CD4-positive, alpha-beta T cell (primary cell): Measurements from ENCODE around the gene GPR153. TPM values are rescaled to one million over a fixed set of nuclear protein-coding genes. Genes with fewer than 3 reads are reported as not detected.

ENCODE experiments used
- ATAC-seq: fragments of 200-7000 bp; cut with Tn5 transposase; one replicate; pipeline ENCODE4 v1.10.0; 2022; ENCODE audit warnings: mild to moderate bottlenecking; ENCODE audit not compliant: poor library complexity
- CTCF ChIA-PET: fragments of 350-600 bp; sonication (Branson Sonifier 250); formaldehyde crosslinking; loops from one replicate; lab custom pipeline; 2021; ENCODE audit warnings: antibody characterized with exemption, inconsistent platforms; lab: Charles Lee
- POLR2A ChIA-PET: fragments of 350-600 bp; sonication (Branson Sonifier 250); formaldehyde crosslinking; loops from one replicate; lab custom pipeline; 2021; ENCODE audit warnings: antibody characterized with exemption, inconsistent platforms; lab: Charles Lee
- DNase-seq, 14 experiments: peaks; one replicate each; pipeline ENCODE4 v3.0.0-alpha.2; 2013 to 2020; ENCODE audit warnings: mixed read lengths in 2 of 14
- H3K27ac ChIP-seq, 2 donors: one replicate each; pipeline versions ENCODE4 v1.5.1 to v1.7.0; 2013; ENCODE audit warnings: low read length in 2 of 2, low read depth in 1 of 2, mild to moderate bottlenecking in 1 of 2
- H3K27me3 ChIP-seq, 2 experiments: 1 replicate in 1 of 2; 2 replicates in 1 of 2; pipeline versions ENCODE4 v1.6.1 to v1.7.0; 2013; ENCODE audit warnings: low read length in 2 of 2, control low read depth in 1 of 2, mild to moderate bottlenecking in 1 of 2, moderate library complexity in 1 of 2; ENCODE audit not compliant: insufficient read depth in 2 of 2, control insufficient read depth in 1 of 2
- H3K36me3 ChIP-seq: one replicate; pipeline ENCODE4 v1.6.1; 2013; ENCODE audit warnings: low read length, control low read depth; ENCODE audit not compliant: insufficient read depth
- H3K4me1 ChIP-seq: one replicate; pipeline ENCODE4 v1.6.1; 2013; ENCODE audit warnings: low read length, control low read depth; ENCODE audit not compliant: insufficient read depth
- H3K4me3 ChIP-seq: one replicate; pipeline ENCODE4 v1.5.1; 2013; ENCODE audit warnings: mild to moderate bottlenecking, low read length, moderate library complexity
- H3K9me3 ChIP-seq, 2 experiments: 1 replicate in 1 of 2; 2 replicates in 1 of 2; pipeline versions ENCODE4 v1.6.1 to v1.7.0; 2013; ENCODE audit warnings: low read length in 2 of 2, mild to moderate bottlenecking in 2 of 2, control low read depth in 1 of 2, moderate library complexity in 1 of 2; ENCODE audit not compliant: control insufficient read depth in 1 of 2, insufficient read depth in 1 of 2
- H3K27ac Mint-ChIP-seq: one replicate; pipeline ENCODE4 v1.8.0; 2020; ENCODE audit warnings: mixed read lengths
- H3K27me3 Mint-ChIP-seq: one replicate; pipeline ENCODE4 v1.8.0; 2021; ENCODE audit warnings: mixed read lengths
- H3K36me3 Mint-ChIP-seq: one replicate; pipeline ENCODE4 v1.8.0; 2021; ENCODE audit warnings: low read depth, mixed read lengths
- H3K4me1 Mint-ChIP-seq: one replicate; pipeline ENCODE4 v1.8.0; 2021; ENCODE audit warnings: low read depth, mixed read lengths
- H3K4me3 Mint-ChIP-seq: one replicate; pipeline ENCODE4 v1.8.0; 2020; ENCODE audit warnings: mild to moderate bottlenecking, mixed read lengths
- H3K9me3 Mint-ChIP-seq: one replicate; pipeline ENCODE4 v1.8.0; 2020; ENCODE audit warnings: mixed read lengths
- intact Hi-C, 2 experiments: fragments of 100-400 bp; cut with DNase I in 1 of 2; cut with micrococcal nuclease in 1 of 2; formaldehyde crosslinking; loops; one replicate each; pipeline versions ENCODE4 v1.15.1 to v1.9.0; 2023 to 2025; cut with DNase I, micrococcal nuclease
- total RNA-seq, 174 experiments: library from RNA in 2 of 174; stranded (reverse) in 2 of 174; gene quantifications; one replicate each; pipeline ENCODE4 v1.2.3 and lab custom pipeline; 2021 to 2026
- TF ChIP-seq, protein P1 (sequence below): fragments of 200-600 bp; IDR thresholded peaks from one replicate; pipeline ENCODE4 v1.8.0; 2022; ENCODE audit warnings: antibody characterized with exemption, mild to moderate bottlenecking

GPR153 gene
- total RNA-seq, 2 experiments from 2014 or later: 0.14 to 0.19 TPM

DNA sequence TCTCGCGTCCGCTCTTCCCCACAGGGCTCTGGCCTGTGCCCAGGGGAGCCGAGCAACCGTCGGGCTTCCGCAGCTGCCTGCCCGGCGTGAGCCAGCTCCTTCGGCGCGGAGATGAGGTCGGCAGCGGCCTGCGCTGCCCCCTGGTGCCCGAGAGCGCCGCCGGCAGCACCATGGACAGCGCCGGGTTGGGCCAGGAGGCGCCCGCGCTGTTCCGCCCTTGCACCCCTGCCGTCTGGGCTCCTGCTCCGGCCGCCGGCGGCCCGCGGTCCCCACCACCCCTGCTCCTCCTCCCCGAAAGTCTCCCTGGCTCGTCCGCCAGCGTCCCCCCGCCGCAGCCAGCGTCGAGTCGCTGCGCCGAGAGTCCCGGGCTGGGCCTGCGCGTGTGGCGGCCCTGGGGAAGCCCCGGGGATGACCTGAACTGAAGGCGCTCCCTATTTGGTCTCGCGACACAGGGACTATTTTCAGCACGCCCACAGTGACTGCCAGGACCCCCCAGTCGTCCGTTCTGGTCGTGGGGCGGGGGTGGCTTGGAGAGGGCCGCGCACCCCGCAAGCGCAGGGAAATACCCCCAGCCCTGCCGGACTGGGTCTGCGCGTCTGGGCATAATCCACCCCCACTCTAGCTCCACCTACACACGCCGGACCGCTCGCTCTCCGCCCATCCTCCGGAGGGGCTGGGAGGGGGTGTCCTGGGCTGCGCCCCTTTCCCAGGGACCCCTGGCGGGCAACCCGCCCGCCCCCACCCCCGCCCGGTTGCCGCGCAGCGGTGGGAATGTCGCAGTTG, 15.6 kb downstream of the GPR153 start:
- H3K27ac Mint-ChIP-seq: no peak overlapping the region
- peaks cover 70% of the 10 kb centered on the region for H3K27me3 Mint-ChIP-seq
- H3K4me3 Mint-ChIP-seq: no peak overlapping the region
- TF ChIP-seq, protein P1, sequence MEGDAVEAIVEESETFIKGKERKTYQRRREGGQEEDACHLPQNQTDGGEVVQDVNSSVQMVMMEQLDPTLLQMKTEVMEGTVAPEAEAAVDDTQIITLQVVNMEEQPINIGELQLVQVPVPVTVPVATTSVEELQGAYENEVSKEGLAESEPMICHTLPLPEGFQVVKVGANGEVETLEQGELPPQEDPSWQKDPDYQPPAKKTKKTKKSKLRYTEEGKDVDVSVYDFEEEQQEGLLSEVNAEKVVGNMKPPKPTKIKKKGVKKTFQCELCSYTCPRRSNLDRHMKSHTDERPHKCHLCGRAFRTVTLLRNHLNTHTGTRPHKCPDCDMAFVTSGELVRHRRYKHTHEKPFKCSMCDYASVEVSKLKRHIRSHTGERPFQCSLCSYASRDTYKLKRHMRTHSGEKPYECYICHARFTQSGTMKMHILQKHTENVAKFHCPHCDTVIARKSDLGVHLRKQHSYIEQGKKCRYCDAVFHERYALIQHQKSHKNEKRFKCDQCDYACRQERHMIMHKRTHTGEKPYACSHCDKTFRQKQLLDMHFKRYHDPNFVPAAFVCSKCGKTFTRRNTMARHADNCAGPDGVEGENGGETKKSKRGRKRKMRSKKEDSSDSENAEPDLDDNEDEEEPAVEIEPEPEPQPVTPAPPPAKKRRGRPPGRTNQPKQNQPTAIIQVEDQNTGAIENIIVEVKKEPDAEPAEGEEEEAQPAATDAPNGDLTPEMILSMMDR: peak; percentile 58
- POLR2A ChIA-PET: interaction anchor here (0.6 to 1.7 kb wide), 2 partner anchors 103 to 219 kb away, joined by 3 to 5 read pairs; no protein-coding TSS in a partner anchor
- no peak overlapping the region for H3K4me3 ChIP-seq
- H3K27ac ChIP-seq: no peak overlapping the region
- H3K36me3 Mint-ChIP-seq: no peaks in the 10 kb centered on the region
- H3K9me3 ChIP-seq: peaks cover 0 to 42% of the 10 kb centered on the region in 2 experiments
- peak; percentile 80 for ATAC-seq
- peaks cover 22% of the 10 kb centered on the region for H3K4me1 Mint-ChIP-seq
- H3K4me1 ChIP-seq: peaks cover 35% of the 10 kb centered on the region
- DNase-seq: peak; percentile 61 to 92 (median 76)
- CTCF ChIA-PET: interaction anchor here (0.6 to 1.7 kb wide), 8 partner anchors 10 to 204 kb away, joined by 3 to 13 read pairs (median 5); partner anchors contain the start of genes GPR153 and ICMT
- no peaks in the 10 kb centered on the region for H3K9me3 Mint-ChIP-seq
- intact Hi-C loops: loop anchor here (2.0 to 5.0 kb wide), 4 partner anchors 136 to 733 kb away; no protein-coding TSS in a partner anchor
- peaks cover 74 to 85% of the 10 kb centered on the region in 2 experiments for H3K27me3 ChIP-seq
- H3K36me3 ChIP-seq: no peaks in the 10 kb centered on the region

DNA sequence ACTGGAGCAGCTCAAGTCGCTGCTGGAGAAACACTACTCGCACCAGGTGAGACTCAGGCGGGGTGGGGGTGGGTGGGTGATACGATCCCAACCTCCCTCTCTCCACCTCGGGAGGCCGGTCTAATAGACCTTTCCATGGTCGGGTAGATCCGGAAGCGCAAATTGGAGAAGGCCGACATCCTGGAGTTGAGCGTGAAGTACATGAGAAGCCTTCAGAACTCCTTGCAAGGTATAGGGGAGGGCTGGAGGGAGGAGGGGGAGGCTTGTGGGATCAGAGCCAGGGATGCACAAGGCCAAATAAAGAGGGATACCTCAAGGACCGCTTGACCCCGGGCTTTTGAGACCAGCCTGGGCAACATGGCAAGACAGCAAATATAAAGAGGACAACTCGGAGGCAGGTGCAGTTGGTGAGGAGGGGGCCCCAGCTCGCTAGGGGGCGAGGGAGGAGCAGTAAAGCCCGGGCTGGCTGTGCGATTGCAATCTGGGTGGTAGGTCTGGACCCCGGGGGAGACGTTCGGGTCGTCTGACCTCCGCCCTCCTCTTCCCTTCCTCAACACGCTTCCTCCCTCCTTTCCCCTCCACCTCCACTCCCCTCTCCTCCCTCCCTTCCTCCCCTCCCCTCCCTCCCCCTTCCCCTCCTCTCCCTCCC, 16.4 kb downstream of the GPR153 start:
- no peak overlapping the region for H3K27ac ChIP-seq
- ATAC-seq (no peak), DNase-seq (no peak)
- no peaks in the 10 kb centered on the region for H3K36me3 ChIP-seq
- peaks cover 0 to 38% of the 10 kb centered on the region in 2 experiments for H3K9me3 ChIP-seq
- H3K27me3 Mint-ChIP-seq: peaks cover 71% of the 10 kb centered on the region
- ChIA-PET CTCF (interaction anchor here (0.6 to 1.1 kb wide), 5 partner anchors 9 to 205 kb away, joined by 3 to 13 read pairs (median 4); partner anchors contain the start of genes GPR153 and ICMT), POLR2A (interaction anchor here (0.6 kb wide), 1 partner anchor 219 kb away, joined by 3 read pairs; no protein-coding TSS in a partner anchor)
- H3K36me3 Mint-ChIP-seq: no peaks in the 10 kb centered on the region
- H3K4me3 ChIP-seq: no peak overlapping the region
- H3K4me1 ChIP-seq: peaks cover 35% of the 10 kb centered on the region
- H3K4me1 Mint-ChIP-seq: peaks cover 22% of the 10 kb centered on the region
- no peak overlapping the region for H3K27ac Mint-ChIP-seq
- H3K4me3 Mint-ChIP-seq: no peak overlapping the region
- intact Hi-C loops: loop anchor here (1.0 to 5.0 kb wide), 5 partner anchors 136 to 732 kb away; no protein-coding TSS in a partner anchor
- no peaks in the 10 kb centered on the region for H3K9me3 Mint-ChIP-seq
- H3K27me3 ChIP-seq: peaks cover 74 to 86% of the 10 kb centered on the region in 2 experiments
- TF ChIP-seq, protein P1: no peak

DNA sequence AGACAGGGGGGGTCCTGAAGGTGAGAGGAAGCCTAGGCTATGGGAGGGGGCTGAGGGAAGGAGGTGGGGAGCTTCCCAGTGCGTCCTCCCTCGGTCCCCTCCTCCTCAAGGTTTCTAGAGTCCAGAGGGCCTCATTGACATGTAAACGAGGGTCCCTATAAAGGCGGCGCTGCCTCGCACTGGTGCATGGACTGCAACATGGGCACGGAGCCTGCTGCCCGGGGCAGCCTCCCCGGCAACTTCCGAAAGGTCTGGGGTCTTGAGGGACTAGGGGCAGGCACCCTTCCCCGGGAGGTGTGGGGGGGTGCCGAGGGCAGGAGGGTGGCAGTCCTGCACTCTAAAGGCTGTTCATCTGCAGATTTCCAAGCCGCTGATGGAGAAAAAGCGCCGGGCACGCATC, 16.9 kb downstream of the GPR153 start, which contains the start of gene HES3:
Gene HES3 (plus strand): TSS at position 187 of the 400 bp plus-strand sequence. CDS start 187 bp downstream, at position 374.
- peaks cover 22% of the 10 kb centered on the region for H3K4me1 Mint-ChIP-seq
- no peak within 1 kb of the TSS for H3K27ac ChIP-seq
- no peaks in the 10 kb centered on the region for H3K9me3 Mint-ChIP-seq
- no peaks in the 10 kb centered on the region for H3K36me3 ChIP-seq
- POLR2A ChIA-PET: no interaction called here
- no peaks in the 10 kb centered on the region for H3K36me3 Mint-ChIP-seq
- H3K27me3 ChIP-seq: peaks cover 74 to 84% of the 10 kb centered on the region in 2 experiments
- H3K4me1 ChIP-seq: peaks cover 35% of the 10 kb centered on the region
- H3K27me3 Mint-ChIP-seq: peaks cover 76% of the 10 kb centered on the region
- intact Hi-C loops: loop anchor here (1.0 to 2.0 kb wide), 3 partner anchors 135 to 231 kb away; no protein-coding TSS in a partner anchor
- no peak within 1 kb of the TSS for H3K4me3 ChIP-seq
- peak in 1 of 14 experiments; percentile 21 for DNase-seq
- no peak within 1 kb of the TSS for H3K4me3 Mint-ChIP-seq
- TF ChIP-seq, protein P1: no peak
- no peak within 1 kb of the TSS for H3K27ac Mint-ChIP-seq
- no peak for ATAC-seq
- peaks cover 0 to 38% of the 10 kb centered on the region in 2 experiments for H3K9me3 ChIP-seq
- CTCF ChIA-PET: no interaction called here
